Osteocyte (in vitro differentiated cells): Measurements from ENCODE around the gene TRUB1. TPM values are rescaled to one million over a fixed set of nuclear protein-coding genes. Genes with fewer than 3 reads are reported as not detected.

Source experiments
- DNase-seq: peaks from one replicate; pipeline ENCODE4 v3.0.0; 2021; ENCODE audit warnings: mixed read lengths; ENCODE audit not compliant: unreplicated experiment; ENCODE audit errors: extremely low spot score
- H3K27ac Mint-ChIP-seq: one replicate; pipeline ENCODE4 v1.8.0; 2021; ENCODE audit warnings: mild to moderate bottlenecking, mixed read lengths; ENCODE audit not compliant: unreplicated experiment
- H3K27me3 Mint-ChIP-seq: one replicate; pipeline ENCODE4 v1.8.0; 2021; ENCODE audit warnings: mixed read lengths; ENCODE audit not compliant: unreplicated experiment
- H3K36me3 Mint-ChIP-seq: one replicate; pipeline ENCODE4 v1.8.0; 2021; ENCODE audit warnings: mixed read lengths; ENCODE audit not compliant: unreplicated experiment
- H3K4me1 Mint-ChIP-seq: one replicate; pipeline ENCODE4 v1.8.0; 2021; ENCODE audit warnings: mixed read lengths; ENCODE audit not compliant: unreplicated experiment
- H3K4me3 Mint-ChIP-seq: one replicate; pipeline ENCODE4 v1.8.0; 2021; ENCODE audit warnings: mild to moderate bottlenecking, moderate library complexity, mixed read lengths; ENCODE audit not compliant: unreplicated experiment
- H3K9me3 Mint-ChIP-seq: one replicate; pipeline ENCODE4 v1.8.0; 2021; ENCODE audit warnings: mixed read lengths; ENCODE audit not compliant: unreplicated experiment
- CTCF ChIP-seq: fragments of 200-600 bp; sonication (generic); IDR thresholded peaks from 2 replicates; pipeline ENCODE4 v1.5.0; 2021; ENCODE audit warnings: antibody characterized with exemption, mild to moderate bottlenecking, moderate library complexity
- total RNA-seq: library from RNA; stranded (reverse); gene quantifications from 2 replicates; pipeline ENCODE4 v1.2.1, GENCODE V29; 2021

TRUB1 gene
- total RNA-seq, 1 donor from 2014 or later: 15.9 TPM

- Mint-ChIP-seq H3K4me3 (no peak overlapping the region), H3K27ac (peak overlapping the region; percentile 33), H3K27me3 (no peaks in the 10 kb centered on the region), H3K4me1 (peaks cover 18% of the 10 kb centered on the region), H3K36me3 (peaks cover 3% of the 10 kb centered on the region), H3K9me3 (no peaks in the 10 kb centered on the region)
- DNase-seq: no peak
- no peak for TF ChIP-seq CTCF
Measured at GRCh38 chr10:114995468-114996247, 57.7 kb downstream of the TRUB1 start.

DNA sequence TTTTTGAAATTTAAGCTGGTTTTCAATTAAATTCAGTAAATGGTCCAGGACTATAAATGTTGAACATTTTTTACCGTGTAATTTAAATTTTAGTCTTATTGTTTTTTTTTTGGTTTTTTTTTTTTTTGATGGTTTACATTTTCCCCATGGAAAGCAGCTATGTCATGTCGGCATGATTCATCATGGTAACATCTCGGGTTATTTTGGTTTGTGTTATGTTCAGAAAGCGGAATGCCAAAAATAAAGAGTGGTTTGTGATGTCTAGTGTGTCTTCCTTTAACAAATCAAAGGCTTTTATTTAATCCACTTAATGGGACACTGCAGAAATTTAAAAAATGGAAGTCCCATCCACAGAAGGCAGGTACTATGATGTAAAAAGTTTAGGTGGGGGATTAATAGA lies 58.5 kb downstream of the TRUB1 start:
- Mint-ChIP-seq H3K4me1 (peaks cover 27% of the 10 kb centered on the region), H3K4me3 (no peak overlapping the region), H3K27ac (peak overlapping the region; percentile 66), H3K27me3 (no peaks in the 10 kb centered on the region), H3K36me3 (peaks cover 2% of the 10 kb centered on the region), H3K9me3 (no peaks in the 10 kb centered on the region)
- no peak for DNase-seq
- TF ChIP-seq CTCF: no peak

GRCh38 chr10:114998993-114999392 lies 61.0 kb downstream of the TRUB1 start:
- H3K36me3 Mint-ChIP-seq: peaks cover 2% of the 10 kb centered on the region
- no peak for TF ChIP-seq CTCF
- no peaks in the 10 kb centered on the region for H3K27me3 Mint-ChIP-seq
- peaks cover 33% of the 10 kb centered on the region for H3K4me1 Mint-ChIP-seq
- no peak for DNase-seq
- H3K27ac Mint-ChIP-seq: no peak overlapping the region
- H3K4me3 Mint-ChIP-seq: no peak overlapping the region
- no peaks in the 10 kb centered on the region for H3K9me3 Mint-ChIP-seq

DNA sequence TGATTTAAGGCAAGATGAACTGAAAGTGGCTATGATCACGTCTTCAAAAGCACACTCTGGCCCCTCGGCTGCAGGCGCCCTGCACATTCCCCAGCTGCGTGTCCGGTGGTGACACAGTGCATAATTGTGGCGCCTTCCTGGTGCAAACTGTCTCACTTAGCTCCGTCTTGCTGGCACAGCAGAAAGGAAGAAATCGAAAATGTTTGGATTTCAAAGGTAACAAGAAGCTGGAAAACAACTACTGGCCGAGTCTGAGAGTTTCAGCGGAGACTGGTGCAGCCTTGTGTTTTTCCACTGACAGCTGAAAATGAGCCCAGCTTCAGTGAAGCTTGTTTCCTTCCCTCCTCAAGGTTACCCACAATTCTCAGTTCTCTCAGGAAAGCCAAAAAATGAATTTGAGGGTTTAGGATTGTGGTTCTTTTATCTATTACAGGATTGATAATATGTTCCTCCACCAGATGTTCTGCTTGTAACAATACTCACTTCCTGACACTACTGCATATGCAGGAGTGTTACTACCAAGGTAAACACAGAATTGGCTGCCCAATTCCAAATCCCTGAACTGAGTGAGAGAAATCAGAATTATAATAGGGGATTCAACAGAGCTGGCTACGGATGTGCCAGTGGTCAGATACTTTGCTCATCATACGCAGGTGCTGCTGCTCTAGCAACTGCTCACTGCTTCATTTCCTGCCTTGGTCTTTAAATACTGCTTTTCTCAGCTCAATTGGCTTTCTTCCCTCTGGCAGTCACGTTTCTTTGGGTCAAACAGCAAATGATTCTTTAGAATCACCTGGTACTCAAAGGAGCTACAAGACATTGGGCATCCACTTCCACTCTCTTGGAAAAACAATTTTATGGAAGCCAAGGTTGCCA lies 63.7 kb downstream of the TRUB1 start:
- Mint-ChIP-seq H3K36me3 (peaks cover 2% of the 10 kb centered on the region), H3K9me3 (no peaks in the 10 kb centered on the region), H3K4me3 (peak overlapping the region; percentile 71), H3K27me3 (peaks cover 3% of the 10 kb centered on the region), H3K4me1 (peaks cover 17% of the 10 kb centered on the region), H3K27ac (peak overlapping the region; percentile 55)
- DNase-seq: no peak
- no peak for TF ChIP-seq CTCF

DNA sequence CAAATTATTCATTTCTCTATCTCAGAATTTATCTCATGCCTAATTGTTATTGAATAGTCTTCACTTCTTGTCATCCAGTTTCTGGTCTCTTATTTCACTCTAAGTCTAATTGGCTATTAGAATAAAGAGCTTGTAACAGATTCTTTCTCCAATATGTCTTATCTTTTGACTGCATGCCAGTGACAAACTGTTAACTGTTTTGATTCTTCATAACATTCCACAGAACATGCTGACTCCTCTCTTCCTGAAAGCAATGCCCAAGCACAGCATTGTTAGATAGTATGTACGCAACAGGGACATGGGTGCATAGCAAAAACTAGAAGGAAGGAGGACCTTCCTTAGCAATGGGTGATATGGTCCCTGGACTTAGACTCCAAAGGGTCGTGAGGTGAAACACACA lies 65.4 kb downstream of the TRUB1 start:
- H3K4me3 Mint-ChIP-seq: no peak overlapping the region

More for the DNA sequence above, 65.4 kb downstream of the TRUB1 start:
- Mint-ChIP-seq H3K27ac (no peak overlapping the region), H3K27me3 (peaks cover 3% of the 10 kb centered on the region), H3K36me3 (peaks cover 2% of the 10 kb centered on the region), H3K4me1 (peaks cover 17% of the 10 kb centered on the region), H3K9me3 (no peaks in the 10 kb centered on the region)
- no peak for DNase-seq
- TF ChIP-seq CTCF: no peak
